GM12878 (cell line): Measurements from ENCODE around the gene SMPD3. TPM values are rescaled to one million over a fixed set of nuclear protein-coding genes. Genes with fewer than 3 reads are reported as not detected.

ENCODE experiments used
- ATAC-seq: fragments of 200-7000 bp; cut with Tn5 transposase; 3 replicates; pipeline ENCODE4 v1.9.1; 2020; ENCODE audit warnings: mild to moderate bottlenecking, moderate library complexity
- BruUV-seq: library from RNA; stranded (reverse); fragments of 400-500 nt; replicated peaks from 2 replicates; lab custom pipeline; 2021; lab: Mats Ljungman, UMichigan
- CTCF ChIA-PET: fragments of 300-600 bp; sonication (Branson Sonifier 250); formaldehyde crosslinking; extraction: SDS; loops from one replicate; lab custom pipeline; 2021; ENCODE audit warnings: inconsistent platforms; lab: Yijun Ruan, JAX
- POLR2A ChIA-PET: fragments of 350-600 bp; formaldehyde crosslinking; extraction: SDS; loops from one replicate; lab custom pipeline; 2021; ENCODE audit warnings: inconsistent platforms; lab: Charles Lee
- RAD21 ChIA-PET: fragments of 300-600 bp; sonication (Branson Sonifier 250); formaldehyde crosslinking; loops from one replicate; lab custom pipeline; 2023; ENCODE audit warnings: antibody characterized with exemption; ENCODE audit not compliant: unreplicated experiment; lab: Charles Lee
- SMC1A ChIA-PET: fragments of 300-600 bp; sonication (Branson Sonifier 250); formaldehyde crosslinking; loops from one replicate; lab custom pipeline; 2023; ENCODE audit not compliant: unreplicated experiment, uncharacterized antibody; lab: Charles Lee
- DNase-seq: peaks from one replicate; pipeline ENCODE4 v3.0.0-alpha.2; 2011; ENCODE audit warnings: low read depth, low spot score
- FAIRE-seq: peaks from 3 replicates; lab custom pipeline; 2011; peaks lifted over from hg19 to GRCh38; lab: Jason Lieb, UNC
- H2AFZ ChIP-seq: 2 replicates; pipeline ENCODE4 v1.6.0; 2011; ENCODE audit warnings: low read depth, low read length, control low read depth; ENCODE audit not compliant: control insufficient read depth
- H3K27ac ChIP-seq: 2 replicates; pipeline ENCODE4 v1.5.1; 2011; ENCODE audit warnings: control low read depth; ENCODE audit not compliant: control insufficient read depth, insufficient read depth
- H3K27me3 ChIP-seq, 2 experiments: replicated peaks in 1 of 2; 2 replicates each; pipeline versions ENCODE4 v1.6.0 to v1.6.1; 2011; ENCODE audit warnings: low read length in 1 of 2; ENCODE audit not compliant: control insufficient read depth in 2 of 2, insufficient read depth in 2 of 2
- H3K36me3 ChIP-seq, 2 experiments: 2 replicates each; pipeline ENCODE4 v1.5.1; 2011; ENCODE audit warnings: low read length in 1 of 2; ENCODE audit not compliant: control insufficient read depth in 2 of 2, insufficient read depth in 2 of 2
- H3K4me1 ChIP-seq: 2 replicates; pipeline ENCODE4 v1.6.1; 2011; ENCODE audit warnings: mild to moderate bottlenecking, low read length, moderate library complexity, mixed read lengths; ENCODE audit not compliant: control insufficient read depth, insufficient read depth
- H3K4me2 ChIP-seq: 2 replicates; pipeline ENCODE4 v1.6.0; 2011; ENCODE audit warnings: control low read depth; ENCODE audit not compliant: control insufficient read depth, insufficient read depth
- H3K4me3 ChIP-seq: fragments of 200-600 bp; sonication (generic); 2 replicates; pipeline ENCODE4 v1.5.1; 2016
- H3K79me2 ChIP-seq: 2 replicates; pipeline ENCODE4 v1.6.0; 2011; ENCODE audit warnings: low read length; ENCODE audit not compliant: control insufficient read depth, insufficient read depth
- H3K9ac ChIP-seq: 2 replicates; pipeline ENCODE4 v1.8.0; 2011; ENCODE audit warnings: low read length, control low read depth, mixed read lengths; ENCODE audit not compliant: control insufficient read depth, insufficient read depth
- H3K9me3 ChIP-seq: replicated peaks from 3 replicates; pipeline ENCODE4 v1.5.1; 2011; ENCODE audit warnings: mild to moderate bottlenecking, low read length; ENCODE audit not compliant: control insufficient read depth, insufficient read depth
- H4K20me1 ChIP-seq: 2 replicates; pipeline ENCODE4 v1.6.0; 2011; ENCODE audit not compliant: control insufficient read depth, insufficient read depth
- BACH1 ChIP-seq: fragments of 450-650 bp; IDR thresholded peaks from 2 replicates; pipeline ENCODE4 v1.6.1; 2017; ENCODE audit warnings: mild to moderate bottlenecking, borderline replicate concordance
- BCL11A ChIP-seq: IDR thresholded peaks from 2 replicates; pipeline ENCODE4 v1.6.1; 2011; ENCODE audit warnings: low read depth, low read length
- DPF2 ChIP-seq: fragments of 450-650 bp; IDR thresholded peaks from 2 replicates; pipeline ENCODE4 v1.6.1; 2017; ENCODE audit warnings: mild to moderate bottlenecking
- EED ChIP-seq: sonication (generic); IDR thresholded peaks from 2 replicates; pipeline ENCODE4 v1.6.1; 2016; ENCODE audit warnings: antibody characterized with exemption, low read depth
- IKZF1 ChIP-seq: fragments of 450-650 bp; conservative IDR thresholded peaks from 2 replicates; pipeline ENCODE4 v1.6.1; 2017; ENCODE audit warnings: antibody characterized with exemption, mild to moderate bottlenecking
- MTA2 ChIP-seq: fragments of 450-650 bp; IDR thresholded peaks from 2 replicates; pipeline ENCODE4 v1.6.1; 2016; ENCODE audit warnings: low read depth, mild to moderate bottlenecking, moderate library complexity
- NR2C1 ChIP-seq: fragments of 450-650 bp; IDR thresholded peaks from 2 replicates; pipeline ENCODE4 v1.6.1; 2017; ENCODE audit warnings: antibody characterized with exemption, mild to moderate bottlenecking, moderate library complexity
- PAX5 ChIP-seq: IDR thresholded peaks from 2 replicates; pipeline ENCODE4 v1.6.1; 2011; ENCODE audit warnings: low read depth, low read length, borderline replicate concordance
- RUNX3 ChIP-seq: IDR thresholded peaks from 2 replicates; pipeline ENCODE4 v1.6.1; 2012; ENCODE audit warnings: low read length, inconsistent platforms
- SMAD1 ChIP-seq: fragments of 450-650 bp; IDR thresholded peaks from 2 replicates; pipeline ENCODE4 v1.6.1; 2018; ENCODE audit warnings: mild to moderate bottlenecking, low read depth; ENCODE audit not compliant: partially characterized antibody
- TCF12 ChIP-seq: IDR thresholded peaks from 2 replicates; pipeline ENCODE4 v1.6.1; 2011; ENCODE audit warnings: low read depth, mild to moderate bottlenecking, low read length
- WGBS: methylation state at CpG from one replicate; pipeline ENCODE4 v1.1.6; 2016; ENCODE audit warnings: low lambda C conversion rate; ENCODE audit not compliant: insufficient replicate concordance, insufficient coverage; ENCODE audit errors: missing lambda C conversion rate; 5-methylcytosine and 5-hydroxymethylcytosine counted together
- in situ Hi-C: fragments of 300-500 bp; cut with MboI; formaldehyde crosslinking; loops from 9 replicates; pipeline ENCODE4 v1.14.3; 2018; ENCODE audit warnings: mixed read lengths
- intact Hi-C: fragments of 100-400 bp; cut with micrococcal nuclease; formaldehyde crosslinking; loops from one replicate; pipeline ENCODE4 v1.14.2; 2022; ENCODE audit not compliant: unreplicated experiment
- polyA plus RNA-seq, 11 experiments: library from polyadenylated mRNA; depleted of rRNA in 4 of 11; unstranded in 6 of 11; stranded (reverse) in 5 of 11; fragments of >200 nt; fragmentation: Nextera tagmentation in 4 of 11; fragmentation: Illumina TruSeq in 1 of 11; extraction: Ambion mirVana in 4 of 11; extraction: Trizol in 1 of 11; gene quantifications; 1 replicate in 1 of 11; 2 replicates in 10 of 11; pipeline versions ENCODE4 v1.2.1 to v1.2.3, GENCODE V29; 2011 to 2016; ENCODE audit warnings: inconsistent platforms in 2 of 11, missing spikeins in 2 of 11, low read depth in 1 of 11
- total RNA-seq, 4 experiments: library from RNA; depleted of rRNA in 3 of 4; stranded (reverse); fragments of >200 nt in 3 of 4; fragmentation: Illumina TruSeq in 1 of 4; extraction: Trizol in 1 of 4; gene quantifications; 2 replicates each; pipeline versions ENCODE4 v1.2.1 to v1.2.3, GENCODE V29; 2013 to 2021

The SMPD3 gene
- total and polyA plus RNA-seq, 10 of the 15 experiments (the other 5 are each of a cell fraction or from before 2014, with no cell fraction given) = 0.04 to 2.0 (median 1.2) TPM

DNA sequence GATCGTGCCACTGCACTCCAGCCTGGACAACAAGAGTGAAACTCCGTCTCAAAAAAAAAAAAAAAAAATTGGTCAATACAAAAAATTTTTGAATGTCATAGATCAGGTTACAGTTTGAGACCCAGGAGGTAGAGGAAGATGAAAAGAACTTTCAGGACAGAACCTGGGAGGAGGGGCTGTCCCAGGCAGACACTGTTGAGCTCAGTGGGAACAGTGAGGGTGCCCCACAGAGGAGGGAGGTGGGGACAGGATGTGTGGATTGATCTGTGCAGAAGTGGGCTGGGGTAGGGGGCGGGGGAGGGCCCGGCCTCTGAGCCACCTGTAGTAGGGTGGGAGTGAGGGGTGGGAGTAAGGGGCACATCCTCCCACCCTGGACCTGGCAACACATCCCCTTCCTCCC is 79.1 kb downstream of the SMPD3 start:
- WGBS = 0% methylated on average over 1 of the region's 4 CpGs
- Histone ChIP-seq H3K9me3 (no peaks in the 10 kb centered on the region), H4K20me1 (no peaks in the 10 kb centered on the region), H3K4me2 (peak overlapping the region; percentile 86), H3K4me1 (peaks cover 42% of the 10 kb centered on the region), H3K4me3 (peak overlapping the region; percentile 14; the same call in 1 of the 2 replicates), H3K27ac (peak overlapping the region; percentile 38; the same call in 1 of the 2 replicates), H3K9ac (no peak overlapping the region), H3K36me3 (no peaks in the 10 kb centered on the region), H2AFZ (no peak overlapping the region), H3K27me3 (no peaks in the 10 kb centered on the region; a peak in 1 of 4 replicates), H3K79me2 (no peaks in the 10 kb centered on the region)
- FAIRE-seq = no peak
- peak; percentile 41 for ATAC-seq
- no TSS peak for BruUV-seq
- ChIA-PET RAD21 (interaction anchor here (0.5 to 2.1 kb wide), 17 partner anchors 13 to 152 kb away, joined by 3 to 7 read pairs (median 4); partner anchors contain the start of genes SLC7A6 and SMPD3), SMC1A (interaction anchor here (1.0 to 2.3 kb wide), 8 partner anchors 9 to 140 kb away, joined by 3 to 8 read pairs (median 4); partner anchors contain the start of gene SMPD3), POLR2A (interaction anchor here (0.6 to 1.1 kb wide), 6 partner anchors 26 to 400 kb away, joined by 3 to 6 read pairs (median 4); no protein-coding TSS in a partner anchor), CTCF (interaction anchor here (0.8 to 9.1 kb wide), 14 partner anchors 9 to 152 kb away, joined by 3 to 77 read pairs (median 5); partner anchors contain the start of gene SLC7A6)
- intact Hi-C loops = loop anchor here (1.0 to 5.0 kb wide), 2 partner anchors 13 to 78 kb away; partner anchors contain the start of gene SMPD3
- DNase-seq = no peak
- in situ Hi-C loops = no loop called here
- no peak for TF ChIP-seq BACH1

- CTCF ChIA-PET = interaction anchor here (0.7 to 9.1 kb wide), 16 partner anchors 8 to 153 kb away, joined by 3 to 77 read pairs (median 5); partner anchors contain the start of gene SLC7A6
- POLR2A ChIA-PET = interaction anchor here (0.6 to 1.1 kb wide), 5 partner anchors 27 to 161 kb away, joined by 3 to 6 read pairs (median 4); no protein-coding TSS in a partner anchor
- intact Hi-C loops (loop anchor here (5.0 kb wide), 1 partner anchor 79 kb away; the partner anchor contains the start of gene SMPD3), in situ Hi-C loops (no loop called here)
- H4K20me1 ChIP-seq = no peaks in the 10 kb centered on the region
- H3K79me2 ChIP-seq = no peaks in the 10 kb centered on the region
- peak; percentile 49 for FAIRE-seq
- no peaks in the 10 kb centered on the region; a peak in 1 of 4 replicates for H3K27me3 ChIP-seq
- peak overlapping the region; percentile 86 for H3K4me2 ChIP-seq
- WGBS = 14% methylated on average over 12 of the region's 12 CpGs
- no peak overlapping the region for H3K4me3 ChIP-seq
- no peak for DNase-seq
- H3K4me1 ChIP-seq = peaks cover 42% of the 10 kb centered on the region
- H3K36me3 ChIP-seq = no peaks in the 10 kb centered on the region
- no peaks in the 10 kb centered on the region for H3K9me3 ChIP-seq
- H2AFZ ChIP-seq = no peak overlapping the region; the same call in 1 of the 2 replicates
- peak overlapping the region; percentile 42 for H3K27ac ChIP-seq
- no TSS peak for BruUV-seq
- RAD21 ChIA-PET = interaction anchor here (0.6 to 2.1 kb wide), 15 partner anchors 12 to 136 kb away, joined by 3 to 7 read pairs (median 4); partner anchors contain the start of gene SLC7A6
- H3K9ac ChIP-seq = peak overlapping the region; percentile 22; the same call in 1 of the 2 replicates
- SMC1A ChIA-PET = interaction anchor here (0.7 to 2.3 kb wide), 11 partner anchors 10 to 153 kb away, joined by 3 to 8 read pairs (median 3); partner anchors contain the start of gene SMPD3
- peak; percentile 68 for ATAC-seq
- 0 out of 2 replicates have a peak, but pooled peaks have one; percentile 11 for TF ChIP-seq BCL11A
- no peak for TF ChIP-seq NR2C1
- TF ChIP-seq IKZF1 = peak; percentile 64
- TF ChIP-seq TCF12 = peak; percentile 53; the same call in 1 of the 2 replicates
- peak; percentile 20; the same call in 1 of the 2 replicates for TF ChIP-seq RUNX3
- TF ChIP-seq PAX5 = 0 out of 2 replicates have a peak, but pooled peaks have one; percentile 25
- TF ChIP-seq EED = peak; percentile 22; the same call in 1 of the 2 replicates
- peak; percentile 35; the same call in 1 of the 2 replicates for TF ChIP-seq DPF2
- TF ChIP-seq SMAD1 = no peak
- TF ChIP-seq MTA2 = 0 out of 2 replicates have a peak, but pooled peaks have one; percentile 25
Measured at GRCh38 chr16:68368301-68368888, 79.9 kb downstream of the SMPD3 start.
